ENCODE results near the gene MS4A6E.

DNA sequence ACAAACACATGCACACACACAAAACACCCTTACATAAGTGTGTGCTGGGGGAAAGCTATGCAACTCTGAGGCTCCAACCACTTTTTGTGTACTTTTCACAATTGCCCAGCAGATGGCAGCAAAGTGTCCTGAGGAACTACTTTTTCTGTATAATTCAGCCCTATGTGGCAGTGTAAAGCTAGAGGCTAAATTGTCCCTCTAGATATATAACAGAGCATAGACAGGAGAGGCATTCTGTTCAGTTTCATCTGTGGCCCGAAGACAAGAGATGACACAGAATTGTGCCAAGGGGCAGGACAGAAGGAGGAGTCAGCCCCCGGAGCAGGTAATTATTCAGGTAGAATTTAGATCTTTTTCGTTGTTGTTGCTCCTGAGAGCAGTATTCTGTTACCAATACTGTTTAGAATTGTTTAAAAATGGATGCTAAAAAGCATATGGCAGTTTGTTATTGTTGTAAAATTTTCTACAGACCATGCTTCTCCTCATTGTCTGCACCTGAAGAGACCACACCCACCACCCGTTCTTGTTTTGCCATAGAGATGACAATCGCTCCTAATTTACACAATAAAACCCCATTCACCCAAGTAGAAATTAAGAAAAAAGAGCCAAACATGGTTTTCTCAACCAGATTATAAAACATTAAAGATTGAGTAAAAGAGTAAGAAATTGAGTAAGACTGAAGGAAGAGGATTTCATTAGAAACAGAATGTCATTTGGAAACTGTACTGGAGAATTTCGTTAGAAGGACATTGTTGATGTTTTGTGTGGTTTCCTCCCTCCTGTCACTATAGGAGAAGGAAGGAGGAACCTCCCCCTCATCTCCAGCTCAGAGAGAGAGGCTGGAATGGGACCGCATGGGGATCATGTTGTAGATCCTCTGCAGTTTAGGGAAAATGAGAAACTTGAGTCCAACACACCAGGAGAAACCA, 36.8 kb downstream of the MS4A6E start:
- no peak for TF ChIP-seq ELF1 (IDR thresholded peaks at IDR 0.05)
- TF ChIP-seq RAD21 (IDR thresholded peaks at IDR 0.05; ENCODE audit: low read length): peak; percentile 61
